Activated naive CD8-positive, alpha-beta T cell treated with anti-CD3 and anti-CD28 coated beads, Interleukin-2, amount 50 U/mL, for 16 hours (primary cell): ENCODE results near the gene FTCD.

Experiments used
- DNase-seq: peaks from one replicate; pipeline ENCODE4 v3.0.0-alpha.2; 2020; ENCODE audit warnings: low read depth, low spot score

Gene FTCD

GRCh38 chr21:46124083-46124925 lies 31.1 kb downstream of the FTCD start:
- DNase-seq = no peak

GRCh38 chr21:46122758-46123683 lies 32.4 kb downstream of the FTCD start:
- DNase-seq = no peak

- DNase-seq = no peak
These were observed 33.1 kb downstream of the FTCD start for GRCh38 chr21:46122237-46122671.

DNA sequence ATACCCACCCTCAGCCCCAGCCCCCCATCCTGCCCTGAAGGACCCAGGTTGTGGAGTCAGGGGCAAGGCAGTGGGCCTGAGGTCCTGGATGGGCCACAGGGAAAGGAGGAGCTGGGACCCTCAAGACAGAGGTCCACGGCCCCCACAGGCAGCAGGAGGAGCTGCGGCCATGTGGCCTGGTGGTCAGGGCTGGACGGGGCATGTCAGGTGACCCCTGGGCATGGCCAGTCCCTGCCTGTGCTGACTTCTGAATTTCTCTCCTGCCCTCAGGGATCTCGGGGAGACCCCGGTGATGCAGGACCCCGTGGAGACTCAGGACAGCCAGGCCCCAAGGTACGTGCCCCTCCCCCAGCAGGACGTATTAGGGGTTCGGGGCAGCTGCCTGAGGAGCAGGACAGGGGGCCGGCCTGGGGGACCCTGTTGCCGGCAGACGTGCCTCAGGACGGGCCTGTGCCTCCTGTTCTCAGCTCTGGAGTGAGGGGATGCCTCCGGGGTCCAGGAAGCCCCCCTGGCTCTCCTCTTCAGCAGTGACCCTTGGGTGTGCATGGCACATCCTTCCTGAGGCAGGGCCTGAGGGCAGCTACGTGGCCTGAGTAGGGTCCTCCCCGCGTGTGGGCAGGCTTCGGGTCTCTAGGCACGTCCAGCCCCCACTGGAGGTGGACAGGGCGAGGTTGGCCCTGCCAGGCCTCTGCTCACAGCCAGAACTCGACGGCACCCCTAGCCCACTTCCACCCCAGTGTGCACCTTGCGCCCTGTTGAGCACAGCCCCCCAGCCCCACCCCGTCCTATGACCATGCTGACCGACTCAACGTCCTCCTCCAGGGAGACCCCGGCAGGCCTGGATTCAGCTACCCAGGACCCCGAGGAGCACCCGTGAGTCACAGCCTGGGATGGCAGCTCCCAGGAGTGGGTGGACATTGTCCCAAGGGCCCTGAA lies 33.8 kb downstream of the FTCD start:
- DNase-seq = no peak

GRCh38 chr21:46120301-46121285 lies 34.8 kb downstream of the FTCD start:
- no peak for DNase-seq

DNA sequence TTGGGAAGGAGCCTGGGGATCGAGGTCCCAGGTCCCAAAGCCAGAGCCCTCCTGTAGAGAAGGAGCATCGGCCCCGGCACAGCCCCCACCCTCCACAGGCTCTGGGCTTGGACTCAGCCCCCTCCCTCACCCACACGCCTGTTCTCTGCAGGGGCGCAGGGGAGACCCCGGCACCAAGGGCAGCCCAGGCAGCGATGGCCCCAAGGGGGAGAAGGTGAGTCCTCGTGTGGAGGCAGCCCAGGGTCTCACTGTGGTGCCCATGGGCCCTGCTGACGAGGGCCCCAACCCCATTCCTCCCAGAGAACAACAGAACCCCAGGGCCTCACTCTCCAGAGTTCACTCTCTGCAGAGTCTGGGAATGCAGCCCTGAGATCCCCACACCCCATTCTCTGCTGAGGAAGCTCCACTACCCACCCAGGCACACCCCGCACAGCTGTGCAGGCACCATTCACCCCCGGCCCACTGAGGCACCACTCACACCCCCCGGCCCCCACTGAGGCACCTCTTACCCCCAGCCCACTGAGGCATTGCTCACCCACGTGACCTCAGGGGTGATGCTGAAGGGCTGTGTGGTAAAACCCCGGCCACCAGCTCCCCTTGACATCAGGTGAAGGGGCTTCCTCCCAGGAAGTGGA lies 35.6 kb downstream of the FTCD start:
- DNase-seq = no peak

DNA sequence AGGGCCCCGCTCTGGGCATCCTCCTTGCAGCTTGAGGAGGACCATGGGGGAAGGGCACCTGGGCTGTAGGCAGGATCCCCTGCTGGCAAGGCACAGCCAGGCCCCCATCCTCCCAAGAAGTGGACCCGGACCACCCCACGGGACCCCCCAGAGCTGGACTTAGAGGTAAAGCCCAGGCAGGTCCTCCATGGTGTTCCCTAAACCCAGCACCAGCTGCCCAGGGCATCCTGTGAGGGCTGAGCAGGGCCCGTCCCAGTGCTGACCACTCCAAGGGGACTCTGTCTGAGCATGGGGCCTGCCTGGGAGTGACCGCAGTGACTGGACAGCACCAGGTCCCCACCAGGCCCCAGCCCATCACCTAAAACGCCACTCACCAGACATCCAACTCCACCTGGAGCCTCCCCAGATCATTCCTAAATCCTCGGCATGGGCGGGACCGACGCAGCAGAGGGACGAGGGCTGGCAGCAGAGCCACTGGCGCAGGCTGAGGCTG lies 36.2 kb downstream of the FTCD start:
- no peak for DNase-seq

DNA sequence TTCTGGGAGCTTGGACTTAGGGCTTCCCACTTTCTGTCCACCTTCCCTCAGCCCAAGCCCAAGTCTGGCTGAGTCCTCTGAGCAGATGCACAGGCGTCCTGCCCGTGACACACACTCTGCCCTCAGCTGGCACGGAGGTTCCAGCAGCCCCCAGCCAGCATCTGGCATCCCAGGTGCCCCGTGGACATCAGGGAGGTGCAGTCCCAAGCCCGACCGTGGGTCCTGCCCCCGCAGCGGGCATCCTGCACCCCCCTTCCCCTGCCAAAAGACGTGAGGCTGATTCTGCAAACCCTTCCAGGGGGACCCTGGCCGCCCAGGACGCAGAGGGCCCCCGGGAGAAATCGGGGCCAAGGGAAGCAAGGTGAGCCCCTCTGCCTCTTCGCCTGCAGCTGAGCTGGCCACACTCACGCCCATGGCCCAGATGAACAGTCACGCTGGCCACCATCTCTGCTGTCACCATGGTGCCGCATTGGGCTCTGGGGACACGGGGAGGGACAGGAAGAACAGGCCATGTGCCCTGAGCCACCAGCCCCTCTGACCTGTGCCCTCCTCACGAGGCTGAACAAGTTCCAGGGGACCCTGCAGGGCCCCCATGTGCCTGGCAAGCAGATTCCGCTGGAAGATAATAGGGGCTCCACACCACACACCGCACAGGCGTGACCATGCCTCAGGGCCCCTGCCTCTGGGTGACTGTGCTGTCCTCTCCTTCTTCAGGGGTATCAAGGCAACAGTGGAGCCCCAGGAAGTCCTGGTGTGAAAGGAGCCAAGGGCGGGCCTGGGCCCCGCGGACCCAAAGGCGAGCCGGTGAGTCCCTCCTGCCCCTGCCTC lies 36.8 kb downstream of the FTCD start:
- DNase-seq = no peak

- DNase-seq = no peak
These were observed 37.6 kb downstream of the FTCD start for GRCh38 chr21:46117586-46118315.

GRCh38 chr21:46116776-46117585 lies 38.4 kb downstream of the FTCD start:
- no peak for DNase-seq

DNA sequence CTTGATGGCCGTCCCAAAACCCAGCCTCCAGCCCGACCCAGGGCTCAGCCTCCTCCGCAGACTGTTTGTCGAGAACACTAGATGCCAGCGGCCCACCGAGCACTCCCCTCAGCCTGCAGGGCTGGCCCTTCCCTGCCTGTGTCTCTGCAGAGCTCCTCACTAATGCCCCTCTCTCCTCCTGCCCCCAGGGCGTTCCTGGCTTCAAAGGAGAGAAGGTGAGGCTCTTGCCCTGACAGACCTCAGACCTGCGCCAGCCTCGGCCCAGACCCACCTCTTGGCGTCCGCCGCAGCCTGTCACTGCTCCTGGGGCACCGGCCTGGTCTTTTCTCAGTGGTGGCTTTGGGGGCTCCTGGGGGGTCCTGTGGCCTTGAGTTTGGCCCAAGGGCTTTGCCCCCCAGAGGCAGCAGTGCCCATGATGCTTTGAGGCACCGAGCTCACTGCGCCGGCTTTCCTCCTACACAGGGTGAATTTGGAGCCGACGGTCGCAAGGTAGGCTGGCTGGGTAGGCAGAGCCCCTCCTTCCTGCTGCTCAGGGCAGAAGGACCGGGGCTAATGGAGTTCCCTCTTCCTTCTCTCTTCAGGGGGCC lies 39.1 kb downstream of the FTCD start:
- DNase-seq = no peak

DNA sequence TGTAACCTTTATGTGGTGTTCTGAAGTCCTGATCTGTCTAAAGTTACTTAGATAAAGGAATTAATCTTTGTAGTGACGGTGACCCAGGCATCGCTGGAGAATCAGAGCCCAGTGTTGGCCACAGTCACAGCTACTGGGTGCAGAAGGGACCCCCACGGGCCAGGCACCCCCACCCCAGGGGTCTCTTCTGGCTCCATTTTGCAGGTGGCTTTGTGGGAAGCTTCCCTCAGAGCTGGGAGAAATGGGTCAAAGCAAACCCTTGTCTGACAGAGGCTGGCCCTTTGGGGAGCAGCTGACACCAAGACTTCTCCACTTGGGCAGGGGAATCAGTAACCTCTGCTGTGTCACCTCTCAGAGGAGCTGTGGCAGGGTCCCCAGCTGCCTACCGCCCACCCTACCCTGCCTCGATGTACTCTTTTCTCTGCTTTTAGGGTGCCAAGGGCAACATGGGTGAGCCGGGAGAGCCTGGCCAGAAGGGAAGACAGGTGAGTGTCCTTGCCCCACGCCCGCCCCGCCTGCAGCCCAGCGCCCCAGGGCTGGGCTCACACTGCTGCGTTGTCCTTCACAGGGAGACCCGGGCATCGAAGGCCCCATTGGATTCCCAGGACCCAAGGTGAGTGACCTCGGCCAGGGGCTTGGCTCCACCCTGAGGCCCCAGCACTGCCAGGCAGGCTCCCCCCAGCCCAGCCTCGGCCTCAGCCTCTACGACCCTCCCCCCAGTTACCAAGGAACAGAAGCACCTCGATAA lies 39.8 kb downstream of the FTCD start:
- no peak for DNase-seq

DNA sequence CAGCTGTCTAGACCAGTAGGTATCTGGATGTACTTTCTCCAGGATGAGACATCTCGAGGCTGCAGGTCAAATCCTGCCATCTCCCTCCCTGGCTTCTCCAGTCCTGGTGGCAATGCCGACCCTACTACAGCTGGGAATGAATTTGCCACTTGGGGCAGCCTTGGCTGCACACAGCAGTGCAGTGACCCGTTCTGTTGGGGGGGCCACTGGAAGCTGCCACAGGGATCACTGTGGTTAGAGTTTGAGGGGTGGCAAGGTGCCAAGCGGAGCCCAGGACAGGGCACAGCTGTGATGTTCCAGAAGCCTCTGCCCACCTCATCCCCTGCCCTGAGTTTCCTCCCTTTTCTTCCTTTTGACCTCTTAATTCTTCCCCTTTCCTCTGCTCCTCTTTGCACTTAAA lies 40.4 kb downstream of the FTCD start:
- no peak for DNase-seq

DNA sequence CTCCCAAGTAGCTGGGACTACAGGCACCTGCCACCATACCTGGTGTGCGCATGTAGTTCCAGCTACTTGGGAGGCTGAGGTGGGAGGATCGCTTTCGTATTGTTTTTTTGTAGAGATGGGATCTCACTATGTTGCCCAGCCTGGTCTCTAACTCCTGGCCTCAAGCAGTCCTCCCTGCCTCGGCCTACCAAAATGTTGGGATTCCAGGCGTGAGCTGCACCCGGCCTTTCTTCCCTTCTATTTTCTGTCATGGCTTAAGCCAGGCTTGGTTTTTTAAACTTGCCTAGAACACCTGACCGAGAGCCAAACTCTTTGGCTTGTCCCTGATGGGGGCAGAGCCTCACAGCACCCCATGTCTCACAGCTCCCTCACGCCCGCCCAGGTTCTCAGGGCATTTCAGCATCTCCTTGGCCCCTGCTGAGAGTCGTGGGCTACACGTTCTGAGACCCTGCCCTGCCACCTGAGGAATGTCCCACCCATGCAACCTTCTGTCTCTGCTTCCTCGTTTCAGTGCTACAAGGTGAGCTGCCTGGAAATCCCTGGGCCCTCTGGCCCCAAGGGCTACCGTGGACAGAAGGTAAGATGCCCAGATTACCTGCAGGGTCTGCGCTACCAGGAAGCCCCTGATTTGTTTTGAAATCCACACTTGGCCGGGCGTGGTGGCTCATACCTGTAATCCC lies 41.7 kb downstream of the FTCD start:
- no peak for DNase-seq

GRCh38 chr21:46112725-46113215 lies 42.6 kb downstream of the FTCD start:
- no peak for DNase-seq
